Hematopoietic multipotent progenitor cell treated with erythropoietin and hydrocortisone succinate and interleukin-3 and kit ligand, for 8 days (in vitro differentiated cells): ENCODE results near the gene FDXR.

ENCODE experiments used
- DNase-seq: peaks from one replicate; pipeline ENCODE4 v3.0.0-alpha.2; 2015

FDXR gene

GRCh38 chr17:74854792-74855191 is 18.0 kb downstream of the FDXR start:
- no peak for DNase-seq

- no peak for DNase-seq
These were observed 19.1 kb downstream of the FDXR start for GRCh38 chr17:74853669-74854068.

DNA sequence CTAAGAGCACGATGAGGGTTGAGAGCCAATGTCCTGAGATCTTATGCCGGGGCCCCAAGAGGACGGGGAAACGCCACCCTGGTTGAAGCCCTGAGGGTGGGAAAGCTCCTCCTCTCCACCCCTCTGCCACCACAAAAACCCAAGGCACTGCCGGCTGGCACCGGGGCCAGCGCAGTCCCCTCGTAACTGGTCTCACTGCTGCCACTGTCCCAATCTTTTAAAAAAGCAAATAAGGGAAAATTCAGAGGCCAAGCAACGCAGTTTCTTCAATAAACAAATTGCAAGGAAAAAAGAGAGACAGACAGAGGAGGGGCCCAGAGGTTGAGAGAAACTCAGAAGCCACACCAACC is 19.8 kb downstream of the FDXR start:
- no peak for DNase-seq

DNA sequence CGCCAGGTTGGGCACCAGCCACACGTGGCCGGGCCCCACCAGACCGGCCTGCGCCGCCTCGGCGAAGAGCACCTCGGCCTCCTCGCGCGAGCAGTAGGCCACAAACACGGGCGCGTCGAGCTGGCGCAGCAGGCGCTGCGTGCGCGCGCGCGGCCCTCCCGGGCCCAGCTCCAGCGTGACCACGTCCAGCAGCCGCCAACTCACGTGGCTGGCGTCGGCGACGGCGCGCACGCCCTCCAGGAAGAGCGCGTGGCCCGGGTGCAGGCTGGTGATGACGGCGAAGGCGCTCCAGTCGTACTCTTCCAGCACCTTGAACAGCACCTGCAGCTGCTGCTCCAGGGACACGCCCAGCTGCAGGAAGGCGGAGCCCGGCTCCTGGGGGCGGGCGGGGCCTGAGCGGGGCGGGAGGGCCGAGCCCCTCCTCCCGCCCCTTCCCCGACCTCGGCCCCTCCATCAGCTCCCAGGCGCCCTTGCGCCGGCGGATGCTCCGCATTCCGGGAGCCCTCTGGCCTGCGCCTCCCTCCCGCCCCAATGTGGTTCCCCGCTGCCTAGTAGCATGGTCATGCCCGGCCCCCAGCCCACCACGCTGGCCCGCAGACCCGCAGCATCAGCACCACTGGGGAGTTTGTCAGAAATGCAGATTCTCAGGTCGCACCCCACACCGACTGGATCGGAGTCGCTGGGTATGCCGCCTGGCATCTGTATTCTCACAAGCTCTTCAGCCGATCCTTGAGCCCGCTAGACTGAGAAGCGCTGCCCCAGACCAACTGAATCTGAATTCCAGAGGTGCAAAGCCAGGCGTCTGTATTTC is 20.4 kb downstream of the FDXR start:
- DNase-seq, result peak; percentile 32

GRCh38 chr17:74851612-74852236 is 21.1 kb downstream of the FDXR start:
- DNase-seq, result no peak

- no peak for DNase-seq
These were observed 21.9 kb downstream of the FDXR start for GRCh38 chr17:74850914-74851313.

DNA sequence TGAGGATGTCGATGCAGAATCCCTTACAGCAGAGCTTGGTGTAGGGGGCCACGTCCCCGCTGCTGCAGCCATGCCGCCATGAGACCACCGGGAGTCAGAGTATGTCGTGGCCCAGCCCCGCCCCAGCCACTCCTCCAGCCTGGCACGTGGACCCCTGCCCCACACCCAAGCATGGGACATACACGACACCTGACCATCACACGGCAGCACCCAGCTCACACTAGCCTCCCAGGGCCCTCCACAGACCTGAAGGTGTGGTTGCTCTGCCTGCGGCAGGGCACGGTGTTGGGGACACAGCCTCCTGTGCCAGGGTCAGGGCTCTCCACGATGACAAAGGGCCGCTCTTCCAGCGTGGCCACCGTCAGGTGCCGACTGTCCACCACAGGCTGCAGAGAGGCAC is 22.5 kb downstream of the FDXR start:
- no peak for DNase-seq

DNA sequence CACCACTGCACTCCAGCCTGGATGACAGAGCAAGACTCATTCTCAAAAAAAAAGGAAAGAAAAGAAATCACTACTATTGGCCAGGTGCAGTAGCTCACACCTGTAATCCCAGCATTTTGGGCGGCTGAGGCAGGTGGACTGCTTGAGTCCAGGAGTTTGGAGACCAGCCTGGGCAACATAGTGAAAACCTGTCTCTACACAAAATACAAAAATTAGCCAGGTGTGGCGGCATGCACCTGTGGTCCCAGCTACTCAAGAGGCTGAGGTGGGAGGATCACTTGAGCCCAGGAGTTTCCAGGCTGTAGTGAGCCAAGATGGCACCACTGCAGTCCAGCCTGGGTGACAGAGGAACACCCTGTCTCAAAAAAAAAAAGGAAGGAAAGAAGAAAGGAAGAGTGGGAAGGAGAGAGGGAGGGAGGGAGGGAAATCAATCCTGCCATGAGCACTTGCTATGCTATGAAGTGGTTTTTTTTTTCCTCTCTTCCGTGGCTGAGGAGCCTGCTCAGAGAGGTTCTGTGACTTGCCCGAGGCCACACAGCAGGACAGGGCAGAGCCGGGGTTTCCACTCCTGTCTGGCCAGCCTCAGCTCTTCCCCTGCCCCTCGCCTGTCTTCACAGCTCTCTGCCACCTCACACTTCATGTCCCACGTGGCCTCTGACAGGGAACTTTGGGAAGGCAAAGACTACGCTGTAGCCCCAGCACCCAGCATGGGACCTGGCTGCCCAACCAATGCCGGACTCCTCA is 24.0 kb downstream of the FDXR start:
- no peak for DNase-seq

DNA sequence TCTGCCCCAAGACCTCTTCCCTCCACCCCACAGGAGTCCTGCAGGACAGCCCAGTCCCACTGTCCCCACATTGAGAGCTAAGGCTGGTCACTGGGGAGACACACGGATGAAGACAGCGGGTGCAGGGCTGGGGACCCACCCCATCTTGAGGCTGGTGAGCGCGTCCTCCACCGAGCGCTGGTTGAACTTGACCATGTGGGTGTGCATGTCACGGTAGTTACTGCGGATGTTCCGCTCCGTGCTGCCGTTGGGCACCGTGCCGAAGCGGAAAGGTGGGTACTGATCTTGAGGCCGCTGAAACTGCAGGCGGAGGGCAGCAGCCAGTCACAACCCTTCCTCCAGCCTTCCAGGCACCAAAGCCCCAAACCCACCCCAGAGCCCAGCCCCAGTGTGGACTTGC is 26.2 kb downstream of the FDXR start:
- DNase-seq, result no peak

DNA sequence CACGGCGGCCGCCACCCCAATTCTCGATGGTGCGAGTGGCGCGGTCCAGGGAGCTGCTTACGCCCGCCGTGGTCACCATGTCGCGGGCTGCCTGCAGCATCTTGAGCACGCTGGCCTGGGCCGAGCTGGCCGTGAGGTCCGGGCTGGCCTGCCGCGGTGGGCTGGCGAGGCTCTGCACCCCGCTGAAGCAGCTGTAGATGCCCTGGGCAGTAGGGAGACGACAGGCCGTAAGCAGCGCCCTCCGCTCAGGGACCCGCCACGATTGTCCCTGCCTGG is 29.5 kb downstream of the FDXR start:
- DNase-seq, result no peak

DNA sequence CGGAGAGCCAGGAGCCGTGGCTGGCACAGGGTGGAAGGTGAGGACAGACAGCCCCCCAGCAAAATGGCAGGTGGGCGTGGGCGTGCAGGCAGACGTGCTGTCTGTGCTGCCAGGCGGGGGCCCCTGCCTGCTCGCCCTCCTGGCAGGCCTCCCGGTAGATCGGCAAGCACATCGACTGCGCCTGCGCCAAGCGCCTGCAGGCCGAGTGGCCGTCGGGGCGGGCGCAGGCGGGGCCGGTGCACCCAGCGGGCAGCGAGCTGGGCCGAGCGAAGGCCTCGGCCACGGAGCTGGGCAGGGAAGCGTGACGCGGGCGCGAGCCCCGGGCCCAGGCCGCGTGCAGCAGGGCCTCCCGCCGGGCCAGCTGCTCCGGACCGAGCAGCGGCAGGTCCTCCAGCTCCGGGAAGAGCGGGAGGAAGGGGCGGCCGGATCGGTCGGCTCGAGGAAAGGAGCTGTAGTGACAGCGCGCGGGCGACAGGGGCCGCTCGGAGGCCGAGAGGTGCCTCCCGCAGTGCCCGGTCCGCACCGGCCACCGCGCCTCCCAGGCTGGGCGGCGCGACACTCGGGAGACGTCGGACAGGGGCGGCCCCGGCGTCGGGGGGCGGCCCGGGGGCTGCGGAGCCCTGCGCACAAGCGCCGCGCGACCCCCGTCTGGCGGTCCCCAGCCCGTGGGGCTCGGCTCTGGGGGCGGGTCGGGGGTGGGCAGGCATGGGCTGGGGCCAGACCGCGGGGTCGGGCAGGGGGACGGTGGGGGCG is 30.0 kb downstream of the FDXR start:
- peak; percentile 56 for DNase-seq

- no peak for DNase-seq
These were observed 30.6 kb downstream of the FDXR start for GRCh38 chr17:74842146-74842598.

DNA sequence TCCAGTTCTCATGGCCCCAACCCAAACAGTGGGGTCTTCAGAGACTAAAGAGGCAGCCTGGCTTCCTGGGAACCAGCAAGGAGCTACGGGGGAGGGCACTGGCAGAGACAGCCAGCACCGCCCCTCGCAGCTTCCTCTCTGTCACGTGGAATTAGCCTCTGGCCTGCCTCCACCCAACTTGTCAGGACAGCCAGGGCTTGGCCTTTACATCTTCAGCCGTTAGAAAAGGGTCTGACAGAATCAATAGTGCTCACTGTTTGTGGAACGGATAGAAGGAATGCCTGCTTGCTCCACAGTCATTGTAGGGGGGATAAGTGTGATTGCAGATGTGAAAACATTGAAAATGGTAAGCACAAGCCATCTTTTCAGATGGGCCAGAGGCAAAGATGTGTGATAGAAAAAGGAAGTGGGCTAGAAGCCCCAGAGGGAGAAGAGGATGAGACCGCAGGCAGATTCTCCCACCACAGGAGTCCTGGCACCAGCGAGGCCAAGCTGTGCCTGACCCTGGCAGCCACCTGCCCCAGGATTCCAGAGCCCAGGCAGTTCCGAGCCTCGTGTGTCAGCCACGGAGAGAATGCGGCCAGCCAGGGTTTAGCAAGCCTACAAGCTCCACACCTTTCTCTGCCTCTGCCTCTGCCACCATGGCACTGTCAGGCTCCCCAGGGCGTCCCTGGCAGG is 31.7 kb downstream of the FDXR start:
- peak; percentile 43 for DNase-seq

GRCh38 chr17:74839990-74840852 is 32.6 kb downstream of the FDXR start:
- no peak for DNase-seq

DNA sequence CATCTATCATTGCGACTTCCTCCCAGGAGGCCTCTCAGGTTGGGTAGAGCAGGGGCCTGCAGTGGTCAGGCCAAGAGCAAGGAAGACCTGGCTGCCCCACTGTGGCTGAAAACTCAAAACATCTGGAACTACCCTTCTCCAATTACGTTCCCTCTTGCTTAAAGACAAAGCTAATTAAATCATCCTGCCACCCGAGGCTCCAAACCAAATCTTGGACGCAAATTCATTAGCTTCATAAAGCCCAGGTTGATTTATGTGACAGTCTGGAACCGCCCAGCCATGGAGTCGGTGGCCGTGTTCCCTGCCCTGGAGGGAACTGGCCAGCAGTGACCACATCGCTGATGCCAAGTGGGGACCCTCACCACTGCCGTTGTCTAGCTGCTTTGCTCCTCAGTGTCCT is 34.5 kb downstream of the FDXR start:
- no peak for DNase-seq

- DNase-seq, result no peak
These were observed 35.9 kb downstream of the FDXR start for GRCh38 chr17:74836691-74837467.

- no peak for DNase-seq
These were observed 36.6 kb downstream of the FDXR start for GRCh38 chr17:74836191-74836590.

GRCh38 chr17:74833501-74834377 is 39.1 kb downstream of the FDXR start:
- DNase-seq, result no peak

GRCh38 chr17:74832421-74832820 is 40.4 kb downstream of the FDXR start:
- DNase-seq, result no peak
